ENCODE results near the gene ZNF385C. TPM values are rescaled to one million over a fixed set of nuclear protein-coding genes. Genes with fewer than 3 reads are reported as not detected.

The ZNF385C gene
- total RNA-seq, 1 experiment from 2014 or later = 2.8 TPM

- Histone ChIP-seq H4K8ac (replicated peaks; ENCODE audit: insufficient read length, low read depth, low read length) (no peak overlapping the region), H2BK20ac (ENCODE audit: low read depth, low read length, poor library complexity, severe bottlenecking) (no peak overlapping the region), H3K27ac (ENCODE audit: insufficient read length, low read depth, low read length) (no peak overlapping the region), H3K79me1 (ENCODE audit: insufficient read depth, low read depth, low read length, poor library complexity, severe bottlenecking) (no peaks in the 10 kb centered on the region), H2BK5ac (ENCODE audit: insufficient read length, low read length) (no peak overlapping the region), H3K79me2 (ENCODE audit: insufficient read depth, low read length) (no peaks in the 10 kb centered on the region), H3K14ac (ENCODE audit: insufficient read depth, low read length) (no peak overlapping the region; the same call in 1 of the 2 replicates), H2BK15ac (ENCODE audit: low read depth, low read length) (no peak overlapping the region), H3K4me1 (ENCODE audit: insufficient read depth, low read length) (no peaks in the 10 kb centered on the region), H3K4me2 (ENCODE audit: insufficient read depth, insufficient read length, low read length) (no peak overlapping the region), H3K9me3 (ENCODE audit: control insufficient read depth, low read depth, low read length) (no peaks in the 10 kb centered on the region), H2AK5ac (ENCODE audit: insufficient read length, low read length) (no peak overlapping the region), H3K18ac (ENCODE audit: insufficient read length, low read depth, low read length) (no peak overlapping the region), H4K91ac (ENCODE audit: insufficient read length, low read depth, low read length) (no peak overlapping the region), H3K4ac (ENCODE audit: low read depth, low read length) (no peak overlapping the region), H2BK12ac (ENCODE audit: insufficient read length, low read depth, low read length) (no peak overlapping the region), H3T11ph (ENCODE audit: low read length) (no peak overlapping the region), H2AFZ (ENCODE audit: low read length) (no peak overlapping the region), H4K20me1 (ENCODE audit: control insufficient read depth, insufficient read depth, insufficient read length) (no peaks in the 10 kb centered on the region), H4K5ac (ENCODE audit: insufficient read length, low read depth, low read length) (no peak overlapping the region), H3K23me2 (ENCODE audit: insufficient read length, low read depth, low read length, poor library complexity, severe bottlenecking) (no peaks in the 10 kb centered on the region), H3K9ac (ENCODE audit: extremely low read depth, insufficient read length, low read length) (no peak overlapping the region), H3K56ac (ENCODE audit: insufficient read length, low read depth, low read length) (no peak overlapping the region), H3K27me3 (ENCODE audit: insufficient read depth, low read length) (no peaks in the 10 kb centered on the region), H2BK120ac (ENCODE audit: low read depth, low read length, poor library complexity, severe bottlenecking) (no peak overlapping the region), H3K23ac (ENCODE audit: insufficient read length, low read depth, low read length) (no peak overlapping the region)
- Mint-ChIP-seq H3K27me3 (ENCODE audit: low read depth) (peaks cover 6% of the 10 kb centered on the region), H3K27ac (peak overlapping the region in 1 of 3 experiments; percentile 48; a peak in 1 of 7 replicates), H3K4me1 (peaks cover 5 to 23% of the 10 kb centered on the region in 2 experiments), H3K9me3 (no peaks in the 10 kb centered on the region), H3K4me3 (no peak overlapping the region; a peak in 1 of 5 replicates), H3K36me3 (ENCODE audit: insufficient read depth in 1 of 3, low read depth in 3 of 3) (no peaks in the 10 kb centered on the region)
- no CpG with 5 or more reads among the region's 20 CpGs for WGBS (ENCODE audit: extremely low coverage, insufficient read length, low lambda C conversion rate)
- no peak for DNase-seq
- TF ChIP-seq CTCF (conservative IDR thresholded peaks at IDR 0.05) = no peak
These were observed 10.3 kb downstream of the ZNF385C start for GRCh38 chr17:42087736-42088705.

Measured in H9 (cell line).